ENCODE results near the gene CTNNA1. TPM values are rescaled to one million over a fixed set of nuclear protein-coding genes. Genes with fewer than 3 reads are reported as not detected.
"Not testable (repeated sequence)": the region's sequence is repeated elsewhere in the genome, so short reads cannot be mapped to it uniquely, and the experiment has no call there.

CTNNA1 gene
- total RNA-seq, 1 donor from 2014 or later = 397 TPM

DNA sequence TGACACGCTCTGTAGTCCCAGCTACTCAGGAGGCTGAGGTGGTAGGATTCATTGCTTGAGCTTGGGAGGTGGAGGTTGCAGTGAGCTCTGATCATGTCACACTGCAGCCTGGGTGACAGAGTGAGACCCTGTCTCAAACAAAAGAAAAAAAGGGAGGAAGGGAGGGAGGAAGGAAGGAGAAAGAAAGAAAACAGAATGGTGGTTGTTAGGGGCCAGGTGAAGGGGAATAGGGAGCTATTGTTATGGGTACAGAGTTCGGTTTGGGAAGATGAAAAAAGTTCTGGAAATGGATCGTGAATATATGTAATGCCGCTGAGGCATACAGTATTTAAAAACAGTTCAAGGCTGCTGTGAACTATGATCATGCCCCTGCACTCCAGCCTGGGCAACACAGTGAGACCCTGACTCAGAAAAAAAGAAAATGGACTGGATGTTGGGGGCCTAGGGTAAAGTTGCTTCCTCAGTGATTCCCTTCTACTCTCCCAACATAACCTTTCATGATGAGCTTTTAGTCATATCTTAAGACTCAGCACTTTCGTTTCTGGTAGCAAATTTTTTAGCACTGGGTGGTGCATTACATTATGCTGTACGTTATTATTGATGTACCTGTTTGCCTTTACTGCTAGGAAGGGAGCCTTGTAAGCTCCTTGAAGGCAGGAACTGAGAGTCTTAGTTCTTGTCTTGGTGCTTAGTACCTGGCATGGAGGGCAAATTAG is 4.0 kb downstream of the CTNNA1 start:
- DNase-seq (ENCODE audit: low read depth) = no peak
- H3K4me3 ChIP-seq (ENCODE audit: low read depth, low read length) = no peak overlapping the region
- H3K36me3 ChIP-seq (ENCODE audit: control insufficient read depth, insufficient read depth, low read length) = no peaks in the 10 kb centered on the region
- no peaks in the 10 kb centered on the region for H3K27me3 ChIP-seq (ENCODE audit: control insufficient read depth, insufficient read depth, low read length)
- TF ChIP-seq, protein P1, sequence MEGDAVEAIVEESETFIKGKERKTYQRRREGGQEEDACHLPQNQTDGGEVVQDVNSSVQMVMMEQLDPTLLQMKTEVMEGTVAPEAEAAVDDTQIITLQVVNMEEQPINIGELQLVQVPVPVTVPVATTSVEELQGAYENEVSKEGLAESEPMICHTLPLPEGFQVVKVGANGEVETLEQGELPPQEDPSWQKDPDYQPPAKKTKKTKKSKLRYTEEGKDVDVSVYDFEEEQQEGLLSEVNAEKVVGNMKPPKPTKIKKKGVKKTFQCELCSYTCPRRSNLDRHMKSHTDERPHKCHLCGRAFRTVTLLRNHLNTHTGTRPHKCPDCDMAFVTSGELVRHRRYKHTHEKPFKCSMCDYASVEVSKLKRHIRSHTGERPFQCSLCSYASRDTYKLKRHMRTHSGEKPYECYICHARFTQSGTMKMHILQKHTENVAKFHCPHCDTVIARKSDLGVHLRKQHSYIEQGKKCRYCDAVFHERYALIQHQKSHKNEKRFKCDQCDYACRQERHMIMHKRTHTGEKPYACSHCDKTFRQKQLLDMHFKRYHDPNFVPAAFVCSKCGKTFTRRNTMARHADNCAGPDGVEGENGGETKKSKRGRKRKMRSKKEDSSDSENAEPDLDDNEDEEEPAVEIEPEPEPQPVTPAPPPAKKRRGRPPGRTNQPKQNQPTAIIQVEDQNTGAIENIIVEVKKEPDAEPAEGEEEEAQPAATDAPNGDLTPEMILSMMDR (IDR thresholded peaks at IDR 0.05; ENCODE audit: insufficient read depth, low read length, poor library complexity, severe bottlenecking) = no peak

DNA sequence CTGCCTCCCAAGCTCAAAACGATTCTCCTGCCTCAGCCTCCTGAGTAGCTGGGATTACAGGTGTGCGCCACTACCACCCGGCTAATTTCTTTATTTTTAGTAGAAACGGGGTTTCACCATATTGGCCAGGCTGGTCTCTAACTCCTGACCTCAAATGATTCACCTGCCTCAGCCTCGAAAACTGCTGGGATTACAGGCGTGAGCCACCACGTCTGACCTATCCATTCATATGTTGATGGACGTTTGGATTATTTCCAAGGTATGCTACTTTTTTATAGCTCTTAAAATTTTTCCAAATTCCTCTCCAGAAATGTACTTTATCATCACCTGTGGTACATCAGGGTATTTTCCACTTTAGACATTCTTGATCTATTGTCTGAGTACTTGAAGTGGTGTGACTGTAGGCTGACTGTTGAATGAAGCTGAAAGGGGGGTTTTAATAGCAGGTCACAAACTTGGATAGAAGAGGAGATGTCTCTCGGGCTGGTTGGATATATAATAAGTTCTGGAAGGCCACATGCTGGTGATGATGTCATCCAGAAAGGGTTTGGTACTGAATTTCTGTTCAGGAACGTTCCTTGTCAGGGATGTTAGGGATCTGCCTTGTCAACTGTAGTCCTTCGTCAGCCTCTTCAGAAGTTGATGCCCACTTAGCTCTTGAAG is 7.4 kb downstream of the CTNNA1 start:
- Histone ChIP-seq H3K4me3 (ENCODE audit: low read depth, low read length) (no peak overlapping the region), H3K36me3 (ENCODE audit: control insufficient read depth, insufficient read depth, low read length) (no peaks in the 10 kb centered on the region), H3K27me3 (ENCODE audit: control insufficient read depth, insufficient read depth, low read length) (no peaks in the 10 kb centered on the region)
- TF ChIP-seq, protein P1 (IDR thresholded peaks at IDR 0.05; ENCODE audit: insufficient read depth, low read length, poor library complexity, severe bottlenecking) = no peak
- no peak for DNase-seq (ENCODE audit: low read depth)

DNA sequence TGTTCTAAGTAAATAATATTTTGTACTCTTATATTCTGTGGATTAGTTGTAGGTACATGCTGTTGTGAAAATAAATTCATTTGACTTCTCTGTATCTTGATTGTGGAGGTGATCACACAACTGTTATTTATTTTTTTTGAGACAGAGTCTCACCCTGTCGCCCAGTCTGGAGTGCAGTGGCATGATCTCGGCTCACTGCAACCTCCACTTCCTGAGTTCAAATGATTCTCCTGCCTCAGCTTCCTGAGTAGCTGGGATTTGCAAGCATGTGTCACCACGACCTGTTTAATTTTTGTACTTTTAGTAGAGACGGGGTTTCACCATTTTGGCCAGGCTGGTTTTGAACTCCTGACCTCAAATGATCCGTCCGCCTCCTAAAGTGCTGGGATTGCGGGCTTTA is 7.9 kb downstream of the CTNNA1 start:
- not testable (repeated sequence) for H3K27me3 ChIP-seq (ENCODE audit: control insufficient read depth, insufficient read depth, low read length); DNase-seq (ENCODE audit: low read depth); H3K4me3 ChIP-seq (ENCODE audit: low read depth, low read length); H3K36me3 ChIP-seq (ENCODE audit: control insufficient read depth, insufficient read depth, low read length)

DNA sequence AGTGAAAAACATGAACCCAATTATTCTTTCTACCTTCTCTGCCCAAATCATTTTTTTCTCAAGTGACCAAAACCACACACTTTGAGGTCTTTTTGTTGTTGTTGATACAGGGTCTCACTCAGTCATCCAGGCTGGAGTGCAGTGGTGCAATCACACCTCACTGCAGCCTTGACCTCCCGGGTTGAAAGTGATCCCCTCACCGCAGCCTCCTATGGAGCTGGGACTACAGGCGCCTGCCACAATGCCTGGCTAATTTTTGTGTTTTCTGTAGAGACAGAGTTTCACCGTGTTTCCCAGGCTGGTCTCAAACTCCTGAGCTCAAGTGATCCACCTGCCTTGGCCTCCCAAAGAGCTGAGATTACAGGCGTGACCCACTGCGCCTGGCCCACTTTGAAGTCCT is 8.4 kb downstream of the CTNNA1 start:
- not testable (repeated sequence) for DNase-seq (ENCODE audit: low read depth); H3K4me3 ChIP-seq (ENCODE audit: low read depth, low read length); H3K36me3 ChIP-seq (ENCODE audit: control insufficient read depth, insufficient read depth, low read length); H3K27me3 ChIP-seq (ENCODE audit: control insufficient read depth, insufficient read depth, low read length)

DNA sequence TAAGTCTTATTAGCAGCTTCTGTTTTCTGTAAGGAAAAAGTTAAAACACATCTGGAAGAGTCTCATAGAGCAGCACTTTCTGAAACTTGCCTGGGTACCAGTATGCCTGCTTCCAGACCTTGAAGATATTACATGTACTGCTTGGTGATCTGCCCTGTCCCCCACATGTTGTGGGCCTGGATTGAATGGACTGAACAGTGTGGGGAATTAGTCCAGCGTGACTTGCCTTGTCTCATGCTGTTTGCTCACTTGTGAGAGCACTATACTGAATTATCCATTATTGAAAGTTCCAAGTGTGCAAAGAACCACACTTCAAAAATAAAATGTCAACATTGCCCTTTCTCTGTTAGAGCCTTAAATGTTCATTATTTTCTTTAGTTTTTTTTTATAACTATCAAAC is 8.9 kb downstream of the CTNNA1 start:
- TF ChIP-seq, protein P1 (IDR thresholded peaks at IDR 0.05; ENCODE audit: insufficient read depth, low read length, poor library complexity, severe bottlenecking) = no peak

DNA sequence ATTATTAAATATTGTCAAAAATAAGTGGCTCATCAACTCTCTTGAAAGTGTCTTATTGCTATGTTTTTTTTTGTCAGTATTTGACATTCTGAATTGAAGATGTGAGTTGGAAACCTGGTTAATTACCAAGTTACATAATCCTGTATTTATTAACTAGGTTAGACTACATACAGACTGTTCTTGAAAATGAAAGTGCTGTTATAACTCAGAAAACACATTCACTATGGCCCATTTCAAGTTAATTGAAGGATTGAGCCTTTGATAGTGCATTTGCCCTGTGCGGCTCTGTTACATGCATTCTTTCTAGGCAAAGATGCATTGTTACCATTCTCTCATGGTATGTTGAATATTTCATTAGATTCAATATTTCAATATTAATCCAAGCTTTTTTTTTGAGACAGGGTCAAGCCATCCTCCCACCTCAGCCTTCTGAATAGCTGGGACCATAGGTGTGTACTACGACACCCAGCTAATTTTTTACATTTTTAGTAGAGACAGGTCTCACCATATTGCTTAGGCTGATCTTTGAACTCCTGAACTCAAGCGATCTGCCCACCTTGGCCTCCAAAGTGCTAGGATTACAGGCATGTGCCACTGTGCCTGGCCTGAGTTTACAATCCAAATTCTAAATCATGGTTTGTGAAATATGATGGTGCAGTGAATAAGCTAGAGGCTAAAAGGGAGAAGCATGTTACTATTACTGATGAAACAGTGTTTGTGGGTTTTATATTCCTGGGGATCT is 10.0 kb downstream of the CTNNA1 start:
- H3K27me3 ChIP-seq (ENCODE audit: control insufficient read depth, insufficient read depth, low read length) = no peaks in the 10 kb centered on the region
- TF ChIP-seq, protein P1 (IDR thresholded peaks at IDR 0.05; ENCODE audit: insufficient read depth, low read length, poor library complexity, severe bottlenecking) = no peak
- no peaks in the 10 kb centered on the region for H3K36me3 ChIP-seq (ENCODE audit: control insufficient read depth, insufficient read depth, low read length)

More for the DNA sequence above, 8.9 kb downstream of the CTNNA1 start:
- Histone ChIP-seq H3K27me3 (ENCODE audit: control insufficient read depth, insufficient read depth, low read length) (no peaks in the 10 kb centered on the region), H3K36me3 (ENCODE audit: control insufficient read depth, insufficient read depth, low read length) (no peaks in the 10 kb centered on the region), H3K4me3 (ENCODE audit: low read depth, low read length) (no peak overlapping the region)
- no peak for DNase-seq (ENCODE audit: low read depth)

More for the DNA sequence above, 10.0 kb downstream of the CTNNA1 start:
- DNase-seq (ENCODE audit: low read depth) = no peak
- no peak overlapping the region for H3K4me3 ChIP-seq (ENCODE audit: low read depth, low read length)

Data from kidney epithelial cell (primary cell).